Stimulated activated CD4-positive, alpha-beta T cell treated with anti-CD3 and anti-CD28 coated beads, Interleukin-15, amount 100 ng/mL, for 48 hours (primary cell): ENCODE results near the gene ACVR2A.
A peak's percentile ranks its signal among the peaks of the same experiment; 100 is the strongest.

Experiments used
- DNase-seq, 2 donors: peaks; one replicate each; pipeline ENCODE4 v3.0.0-alpha.2; 2020; ENCODE audit warnings: low read depth in 2 of 2

The ACVR2A gene

GRCh38 chr2:147855316-147855715, 10.5 kb downstream of the ACVR2A start:
- DNase-seq: no peak

DNA sequence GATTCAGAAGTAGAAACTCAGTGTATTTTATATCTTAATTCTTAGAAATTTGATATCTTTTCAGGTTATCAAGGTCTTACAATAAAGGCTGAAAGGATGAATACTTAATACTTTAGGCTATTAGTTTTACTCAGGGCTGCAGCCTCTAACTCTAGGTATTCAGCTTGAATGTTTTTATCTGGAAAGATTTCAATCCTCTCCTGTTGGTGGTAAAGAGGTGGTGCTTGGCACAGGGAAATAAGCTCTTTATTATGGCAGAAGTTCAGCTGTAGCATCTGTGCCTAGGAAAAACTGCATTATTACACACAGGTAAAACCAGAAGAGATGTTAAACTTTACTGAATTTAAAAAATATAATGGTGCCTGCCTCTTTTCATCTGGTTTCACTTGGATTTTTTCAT, 11.1 kb downstream of the ACVR2A start:
- no peak for DNase-seq

GRCh38 chr2:147860009-147860408, 15.2 kb downstream of the ACVR2A start:
- DNase-seq: no peak

GRCh38 chr2:147862859-147863516, 18.2 kb downstream of the ACVR2A start:
- no peak for DNase-seq

- no peak for DNase-seq
Measured at GRCh38 chr2:147863835-147864234, 19.0 kb downstream of the ACVR2A start.

GRCh38 chr2:147865560-147865959, 20.7 kb downstream of the ACVR2A start:
- DNase-seq: no peak

GRCh38 chr2:147867050-147867449, 22.2 kb downstream of the ACVR2A start:
- no peak for DNase-seq

DNA sequence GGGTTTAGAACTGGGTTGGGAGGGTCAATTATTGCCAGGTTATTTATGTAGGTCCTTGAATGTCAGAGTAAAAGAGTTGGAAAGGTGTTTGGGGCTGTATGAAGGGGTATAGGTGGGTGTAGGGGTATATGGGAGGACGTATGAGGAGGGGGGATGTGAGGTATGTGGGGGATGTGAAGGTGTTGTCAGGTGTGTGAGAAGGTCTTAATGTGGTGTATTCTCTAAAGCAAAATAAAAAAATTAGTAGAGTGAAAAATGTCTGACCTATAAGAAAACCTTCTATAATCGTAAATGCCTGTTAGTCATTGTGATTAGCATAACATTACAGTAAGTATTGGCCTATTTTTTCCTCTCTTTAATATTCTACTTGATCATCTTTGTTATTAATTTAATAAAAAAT, 25.1 kb downstream of the ACVR2A start:
- no peak for DNase-seq

GRCh38 chr2:147872967-147873366, 28.1 kb downstream of the ACVR2A start:
- DNase-seq: no peak

GRCh38 chr2:147873859-147874483, 29.1 kb downstream of the ACVR2A start:
- no peak for DNase-seq

GRCh38 chr2:147879846-147880245, 35.0 kb downstream of the ACVR2A start:
- no peak for DNase-seq

DNA sequence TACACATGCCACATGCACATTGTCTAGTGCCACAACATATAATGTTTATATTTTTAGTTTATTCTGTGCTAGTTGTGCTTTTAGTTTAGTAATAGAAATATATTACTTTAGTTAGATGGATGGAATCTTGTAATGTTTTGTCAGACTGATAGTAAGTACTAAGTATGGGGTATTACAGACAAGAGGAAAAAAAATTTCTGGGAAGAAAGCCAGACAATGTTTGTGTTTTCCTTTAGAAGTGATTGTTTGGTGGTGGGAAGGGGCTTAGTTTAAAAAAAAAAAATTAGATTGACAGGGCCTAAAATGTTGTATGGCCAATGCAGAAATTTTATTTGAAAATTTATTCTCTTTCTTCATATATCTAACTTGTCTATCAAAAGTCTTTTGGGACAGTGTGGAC, 37.8 kb downstream of the ACVR2A start:
- DNase-seq: no peak

GRCh38 chr2:147884830-147885229, 40.0 kb downstream of the ACVR2A start:
- no peak for DNase-seq

DNA sequence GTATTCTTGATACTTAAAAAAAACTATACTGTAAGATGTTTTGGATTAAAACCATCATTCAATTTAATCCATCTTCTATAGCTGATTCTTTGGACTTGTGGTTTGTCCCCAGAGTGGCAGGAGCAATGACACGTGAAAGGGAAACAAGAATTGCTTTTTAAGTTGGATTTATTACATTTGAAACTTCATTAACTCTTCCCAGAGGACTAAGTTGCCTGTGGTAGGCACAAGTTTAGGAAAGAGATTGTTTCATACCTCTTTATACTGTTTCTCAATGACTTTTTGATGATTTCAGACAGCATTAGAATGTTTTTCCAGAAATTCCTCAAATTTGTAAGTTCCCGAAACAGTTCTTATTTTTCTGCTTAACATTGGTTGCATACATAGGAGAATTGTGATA, 41.3 kb downstream of the ACVR2A start:
- DNase-seq: no peak

DNA sequence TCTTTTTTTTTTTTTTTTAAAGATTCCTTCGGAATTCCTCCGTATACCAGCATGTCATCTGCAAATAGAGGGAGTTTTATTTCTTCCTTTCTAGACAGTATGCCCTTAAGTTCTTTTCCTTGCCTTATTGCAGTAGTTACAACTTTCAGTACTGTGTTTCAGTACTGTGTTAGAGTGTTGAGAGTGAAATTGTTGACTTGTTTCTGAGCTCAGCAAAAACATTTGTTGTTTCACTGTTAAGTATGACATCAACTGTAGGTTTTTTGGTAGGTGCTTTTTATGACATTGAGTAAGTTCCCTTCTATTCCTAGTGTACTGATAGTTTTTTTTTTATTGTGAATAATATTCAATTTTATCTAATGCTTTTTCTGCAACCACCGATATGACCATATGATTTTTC, 43.9 kb downstream of the ACVR2A start:
- DNase-seq: no peak

- DNase-seq: no peak
Measured at GRCh38 chr2:147904051-147904450, 59.2 kb downstream of the ACVR2A start.

- no peak for DNase-seq
Measured at GRCh38 chr2:147909178-147909577, 64.3 kb downstream of the ACVR2A start.

DNA sequence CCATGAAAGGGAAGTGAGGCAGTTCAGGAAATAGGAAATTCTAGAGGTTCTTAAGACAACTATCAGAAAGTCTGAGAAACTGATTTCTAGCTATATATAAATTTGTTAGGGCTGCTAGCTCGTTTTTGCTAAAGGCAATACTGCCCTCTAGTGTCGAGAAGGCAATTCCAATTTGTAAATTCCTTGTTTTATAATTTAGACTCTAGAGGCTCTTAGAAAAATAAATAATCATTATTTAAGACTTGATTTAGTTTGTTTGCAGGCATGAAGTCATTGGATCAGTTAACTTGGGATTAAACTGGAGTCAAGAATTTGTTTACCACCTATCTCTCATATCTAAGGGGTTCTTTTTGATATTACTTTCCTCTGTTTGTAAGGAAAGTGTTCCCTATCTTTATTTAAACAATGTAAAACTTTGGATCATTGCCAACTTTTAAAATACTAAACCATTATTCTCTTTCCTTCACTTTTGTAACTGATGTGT, 66.2 kb downstream of the ACVR2A start:
- DNase-seq: peak in 1 of 2 donors; percentile 7

GRCh38 chr2:147913701-147914480, 69.1 kb downstream of the ACVR2A start:
- no peak for DNase-seq

- DNase-seq: no peak
Measured at GRCh38 chr2:147916067-147916466, 71.2 kb downstream of the ACVR2A start.

DNA sequence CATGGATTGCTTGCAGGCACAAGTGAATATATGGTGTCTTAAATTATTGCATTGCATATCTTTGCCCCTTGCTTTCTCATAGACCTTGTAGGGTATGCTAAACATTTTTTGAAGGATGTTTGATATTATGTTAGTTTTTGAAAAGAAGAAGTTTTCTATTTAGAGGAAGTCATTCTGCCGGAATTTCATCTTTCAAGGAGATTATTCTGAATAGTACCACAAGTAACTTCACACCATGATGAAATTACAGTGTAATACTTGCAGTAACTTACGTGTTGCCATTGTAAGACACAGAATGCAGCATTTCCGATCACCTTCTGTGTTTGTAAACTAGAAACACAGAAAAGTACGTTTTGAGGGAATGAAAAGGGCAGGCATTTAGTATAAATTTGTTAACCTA, 71.9 kb downstream of the ACVR2A start:
- no peak for DNase-seq

- no peak for DNase-seq
Measured at GRCh38 chr2:147917161-147917560, 72.3 kb downstream of the ACVR2A start.

- no peak for DNase-seq
Measured at GRCh38 chr2:147923846-147924245, 79.0 kb downstream of the ACVR2A start.
